Skin epidermis (tissue), 12 donors: ENCODE data around the gene BEGAIN.
"Not testable (repeated sequence)": the region's sequence is repeated elsewhere in the genome, so short reads cannot be mapped to it uniquely, and the experiment has no call there.

Experiments used
- H3K27ac ChIP-seq, 21 experiments: fragments of 200-600 bp; sonication (generic) in 11 of 21; one replicate each; pipeline ENCODE4 v1.5.0; 2020; ENCODE audit warnings: mild to moderate bottlenecking in 3 of 21, inconsistent platforms in 2 of 21, moderate library complexity in 2 of 21
- H3K4me3 ChIP-seq, 7 experiments: fragments of 200-600 bp; sonication (generic) in 2 of 7; one replicate each; pipeline ENCODE4 v1.5.0; 2020; ENCODE audit warnings: inconsistent platforms in 2 of 7, mild to moderate bottlenecking in 2 of 7, moderate library complexity in 1 of 7

BEGAIN gene

GRCh38 chr14:100531152-100532121, 55.8 kb downstream of the BEGAIN start:
- H3K27ac ChIP-seq: no peak overlapping the region

DNA sequence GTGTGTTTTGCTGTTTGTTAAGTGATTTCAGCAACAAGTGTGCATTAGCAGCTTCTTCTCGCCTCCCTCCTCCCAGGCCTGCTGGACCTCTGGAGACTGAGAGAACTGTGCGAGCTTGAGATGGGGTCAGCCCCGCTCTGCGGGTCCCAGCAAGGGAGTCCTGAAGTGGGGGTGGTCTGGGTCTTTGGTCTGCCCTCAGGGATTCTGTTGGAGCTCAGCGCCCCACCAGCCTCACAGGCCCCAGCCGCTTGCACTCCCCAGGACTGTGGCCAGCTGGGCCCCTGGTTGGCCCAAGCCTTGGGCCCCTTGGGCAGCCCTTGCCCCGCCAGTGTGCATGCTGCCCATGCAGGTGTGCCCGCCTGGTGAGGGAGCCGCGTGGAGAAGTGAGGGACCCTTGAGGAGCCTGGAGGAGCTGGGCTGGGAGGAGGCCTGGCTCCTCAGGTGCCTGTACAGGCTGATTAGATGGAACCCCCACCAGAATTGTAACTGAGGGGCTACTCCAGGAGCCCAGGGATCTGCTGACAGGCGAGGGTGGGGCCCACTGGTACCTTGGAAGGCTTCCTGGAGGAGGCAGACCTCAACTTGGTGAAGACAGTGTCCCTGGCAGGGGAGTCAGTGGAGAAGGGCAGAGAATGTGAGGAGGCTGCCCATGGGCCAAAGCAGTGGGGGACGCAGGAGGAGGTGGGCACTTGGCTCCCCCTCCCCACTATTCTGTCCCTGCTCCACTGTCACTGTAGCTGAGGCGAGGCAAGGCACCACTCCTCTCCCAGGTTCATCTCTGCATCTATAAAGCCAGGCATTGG, 56.7 kb downstream of the BEGAIN start:
- H3K27ac ChIP-seq: no peak overlapping the region
- no peak overlapping the region for H3K4me3 ChIP-seq

More at GRCh38 chr14:100531152-100532121, 55.8 kb downstream of the BEGAIN start:
- H3K4me3 ChIP-seq: no peak overlapping the region

- Histone ChIP-seq H3K4me3 (no peak overlapping the region), H3K27ac (no peak overlapping the region)
Observed at GRCh38 chr14:100529561-100530031, 57.6 kb downstream of the BEGAIN start.

DNA sequence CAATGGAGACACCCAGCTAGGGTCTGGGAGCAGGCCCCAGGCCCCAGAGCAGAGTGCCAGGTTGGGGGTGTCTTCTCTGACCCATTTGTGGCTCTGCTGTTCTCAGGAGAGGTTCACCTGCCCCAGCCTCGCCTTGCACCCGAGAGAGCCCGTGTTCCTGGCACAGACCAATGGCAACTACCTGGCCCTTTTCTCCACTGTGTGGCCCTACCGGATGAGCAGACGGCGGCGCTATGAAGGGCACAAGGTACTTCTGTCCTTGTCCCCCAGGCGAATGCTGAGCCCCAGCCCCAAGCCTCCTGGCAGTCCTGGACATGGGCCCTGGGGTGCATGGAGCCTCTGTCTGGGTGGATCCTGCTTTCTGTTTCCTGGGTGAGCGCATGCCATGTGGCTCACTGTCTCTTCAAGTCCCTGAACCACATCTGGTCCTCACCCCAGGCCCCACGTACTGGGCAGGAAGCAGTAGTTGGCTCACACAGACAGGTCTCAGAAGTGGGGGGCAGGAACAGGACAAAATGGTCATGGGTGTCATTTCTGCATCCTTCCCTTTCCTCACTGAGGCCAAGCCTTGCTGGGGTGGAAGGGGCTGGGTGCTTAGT, 58.2 kb downstream of the BEGAIN start:
- H3K27ac ChIP-seq: no peak overlapping the region
- H3K4me3 ChIP-seq: no peak overlapping the region

DNA sequence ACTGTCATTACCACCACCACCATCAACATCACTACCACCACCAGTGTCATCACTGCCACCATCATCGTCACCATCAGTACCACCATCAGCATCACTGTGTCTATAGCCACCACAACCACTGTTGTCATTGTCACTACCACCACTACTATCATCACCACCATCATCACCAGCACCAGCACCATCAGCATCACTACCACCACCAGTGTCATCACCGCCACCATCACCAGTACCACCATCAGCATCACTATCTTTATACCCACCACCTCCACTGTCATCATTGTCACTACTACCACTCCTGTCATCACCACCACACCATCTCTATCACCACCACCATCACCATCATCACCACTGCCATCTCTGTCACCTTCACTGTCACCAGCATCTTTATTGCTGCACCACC, 60.6 kb downstream of the BEGAIN start:
- Histone ChIP-seq H3K27ac (no peak overlapping the region), H3K4me3 (no peak overlapping the region)

GRCh38 chr14:100526057-100526456, 61.2 kb downstream of the BEGAIN start:
- Histone ChIP-seq H3K4me3 (no peak overlapping the region), H3K27ac (no peak overlapping the region)

DNA sequence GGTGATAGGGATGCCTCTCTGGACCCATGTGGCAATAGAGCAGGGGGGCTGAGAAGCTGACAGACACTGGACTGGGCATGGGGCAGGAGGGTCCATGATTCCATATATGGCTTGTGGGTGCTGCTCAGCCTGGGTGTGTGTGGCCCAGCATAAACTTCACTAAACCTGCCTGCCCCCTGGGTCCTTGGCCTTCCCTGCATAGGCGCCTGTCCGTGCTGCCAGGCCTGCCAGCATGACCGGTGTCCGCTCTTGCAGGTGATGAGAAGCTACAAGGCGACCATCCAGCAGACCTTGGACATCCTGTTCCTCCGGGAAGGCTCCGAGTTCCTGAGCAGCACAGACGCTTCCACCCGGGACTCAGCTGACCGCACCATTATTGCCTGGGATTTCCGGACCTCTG, 61.6 kb downstream of the BEGAIN start:
- Histone ChIP-seq H3K27ac (no peak overlapping the region), H3K4me3 (no peak overlapping the region)

DNA sequence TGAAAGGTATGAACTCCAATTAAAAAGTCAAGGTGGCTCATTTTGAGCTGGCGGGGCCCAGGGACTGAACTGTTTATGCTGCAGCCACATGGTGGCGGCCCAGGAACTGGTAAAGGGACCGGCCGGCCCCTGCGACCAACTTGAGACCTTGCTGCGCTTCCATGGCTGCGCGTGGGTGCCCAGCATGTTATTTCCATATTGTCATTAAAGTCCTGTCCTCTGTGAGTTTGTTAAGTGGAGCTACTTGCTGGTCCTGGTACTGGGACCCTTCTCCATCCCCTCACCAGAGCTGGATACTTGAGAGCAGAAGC, 62.3 kb downstream of the BEGAIN start:
- Histone ChIP-seq H3K27ac (no peak overlapping the region), H3K4me3 (no peak overlapping the region)

- H3K4me3 ChIP-seq: no peak overlapping the region
- no peak overlapping the region for H3K27ac ChIP-seq
Observed at GRCh38 chr14:100524233-100524932, 62.8 kb downstream of the BEGAIN start.

DNA sequence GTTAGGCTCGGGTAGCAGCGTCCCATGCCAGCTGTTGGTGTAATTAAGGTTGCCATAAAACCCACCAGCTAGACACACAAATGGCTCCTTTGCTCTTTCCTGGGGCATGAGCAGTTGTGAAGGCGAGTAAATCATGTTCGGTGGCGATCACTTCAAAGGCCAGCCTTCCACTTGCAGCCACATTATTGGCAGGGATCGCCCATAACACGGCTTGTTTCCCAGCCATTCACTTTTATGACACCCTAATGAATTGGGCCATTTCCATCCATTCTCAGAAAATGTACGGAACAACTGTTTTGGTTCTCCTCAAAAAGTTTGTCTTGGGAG, 63.4 kb downstream of the BEGAIN start:
- no peak overlapping the region for H3K4me3 ChIP-seq

DNA sequence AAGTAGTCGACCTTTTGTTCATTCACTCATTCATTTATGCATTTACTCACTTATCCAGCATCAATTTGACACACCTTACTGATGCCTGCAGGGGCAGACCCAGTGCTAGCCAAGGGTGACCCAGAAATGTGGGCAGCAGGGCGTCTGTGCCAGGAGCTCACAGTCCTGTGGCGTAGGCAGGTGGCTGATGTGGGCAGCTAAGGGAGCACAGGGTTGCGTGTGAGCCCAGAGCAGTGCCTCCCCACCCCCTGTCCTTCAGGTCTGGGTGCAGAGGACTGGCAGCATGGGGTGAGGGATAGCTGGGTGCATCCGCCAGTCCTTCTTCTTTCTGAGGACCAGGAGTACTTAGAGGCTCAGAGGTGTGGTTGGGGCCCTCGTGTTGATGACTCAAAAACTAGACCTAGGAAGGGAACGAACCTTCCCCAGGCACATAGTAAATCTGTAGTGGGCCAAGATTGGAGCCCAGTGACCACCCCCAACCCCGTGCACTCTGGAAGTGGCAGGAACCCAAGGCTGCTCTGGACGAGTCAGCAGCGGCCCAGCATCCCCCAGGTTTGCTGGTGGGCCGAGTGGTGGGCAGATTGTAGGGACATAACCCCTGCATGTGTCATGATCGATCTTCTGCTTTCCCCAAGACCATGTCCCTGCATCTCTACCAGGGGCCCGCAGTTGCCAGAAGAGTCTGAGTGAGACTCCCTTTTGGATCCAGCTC, 63.9 kb downstream of the BEGAIN start:
- peak overlapping the region in 1 of 21 experiments; percentile 21 for H3K27ac ChIP-seq
- no peak overlapping the region for H3K4me3 ChIP-seq

More for the DNA sequence above, 63.4 kb downstream of the BEGAIN start:
- peak overlapping the region in 1 of 21 experiments; percentile 21 for H3K27ac ChIP-seq

- Histone ChIP-seq H3K4me3 (no peak overlapping the region), H3K27ac (no peak overlapping the region)
Observed at GRCh38 chr14:100522616-100523099, 64.6 kb downstream of the BEGAIN start.

DNA sequence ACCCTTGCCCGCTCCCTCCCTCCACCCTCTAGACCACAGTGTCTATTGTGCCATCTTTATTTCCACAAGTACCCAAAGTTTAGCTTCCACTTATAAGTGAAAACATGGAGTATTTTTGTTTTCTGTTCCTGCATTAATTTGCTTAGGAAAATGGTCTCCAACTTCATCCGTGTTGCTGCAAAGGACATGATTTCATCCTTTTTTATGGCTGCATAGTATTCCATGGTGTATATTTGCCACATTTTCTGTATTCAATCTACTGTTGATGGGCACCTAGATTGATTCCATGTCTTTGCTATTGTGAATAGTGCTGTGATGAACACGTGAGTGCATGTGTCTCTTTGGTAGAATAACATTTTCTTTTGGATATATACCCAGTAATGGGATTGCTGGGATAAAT, 81.2 kb downstream of the BEGAIN start:
- H3K4me3 ChIP-seq, H3K27ac ChIP-seq: not testable (repeated sequence)

DNA sequence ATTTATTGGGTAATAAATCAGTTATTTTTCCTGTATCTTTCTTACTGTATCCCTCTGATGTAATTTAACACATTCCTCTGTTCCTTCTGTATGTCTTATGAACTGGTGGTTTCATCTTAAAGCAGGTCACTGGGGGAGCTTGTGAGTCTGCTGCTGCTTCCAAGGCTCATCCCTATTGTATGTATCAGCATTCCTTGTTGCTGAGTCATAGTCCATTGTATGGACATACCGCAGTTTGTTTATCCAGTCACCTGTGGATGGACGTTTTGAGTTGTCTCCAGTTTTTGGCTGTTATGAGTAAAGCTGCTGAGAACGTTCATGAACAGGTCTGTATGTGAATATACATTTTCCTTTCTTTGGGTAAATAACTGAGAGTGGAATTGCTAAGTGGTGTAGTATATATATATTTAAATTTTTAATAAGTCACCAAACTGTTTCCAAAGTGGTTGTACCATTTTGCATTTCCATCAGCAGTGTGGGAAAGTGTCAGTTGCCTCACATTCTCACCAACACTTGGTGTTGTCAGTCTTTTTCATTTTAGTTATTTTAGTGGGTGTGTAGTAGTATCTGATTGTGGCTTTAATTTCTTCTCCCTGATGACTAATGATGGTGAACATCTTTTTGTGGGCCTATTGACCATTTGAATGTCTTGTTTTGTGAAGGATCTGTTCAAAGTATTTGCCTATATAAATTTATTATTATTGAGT, 82.7 kb downstream of the BEGAIN start:
- H3K27ac ChIP-seq: no peak overlapping the region

DNA sequence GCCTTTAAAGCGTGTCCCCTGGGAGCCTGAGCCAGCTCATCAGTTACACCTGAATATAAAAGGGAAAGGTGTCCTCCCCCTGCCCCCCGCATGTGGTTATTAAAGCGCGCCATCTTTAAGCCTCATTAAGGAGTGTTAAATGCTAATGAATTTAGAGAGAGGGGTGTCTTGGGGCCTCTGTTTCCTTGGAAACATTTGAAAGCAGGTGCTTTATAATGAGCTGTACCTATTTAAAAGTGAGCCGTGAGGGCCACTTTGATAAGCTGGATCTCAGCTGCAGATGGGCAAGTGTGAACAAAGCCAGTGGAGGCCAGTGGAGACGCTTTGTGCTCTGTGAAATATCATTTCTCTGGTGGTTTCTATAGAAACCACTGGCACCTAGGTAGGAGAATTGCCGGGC, 84.0 kb downstream of the BEGAIN start:
- no peak overlapping the region for H3K4me3 ChIP-seq
- H3K27ac ChIP-seq: no peak overlapping the region

More for the DNA sequence above, 82.7 kb downstream of the BEGAIN start:
- no peak overlapping the region for H3K4me3 ChIP-seq

DNA sequence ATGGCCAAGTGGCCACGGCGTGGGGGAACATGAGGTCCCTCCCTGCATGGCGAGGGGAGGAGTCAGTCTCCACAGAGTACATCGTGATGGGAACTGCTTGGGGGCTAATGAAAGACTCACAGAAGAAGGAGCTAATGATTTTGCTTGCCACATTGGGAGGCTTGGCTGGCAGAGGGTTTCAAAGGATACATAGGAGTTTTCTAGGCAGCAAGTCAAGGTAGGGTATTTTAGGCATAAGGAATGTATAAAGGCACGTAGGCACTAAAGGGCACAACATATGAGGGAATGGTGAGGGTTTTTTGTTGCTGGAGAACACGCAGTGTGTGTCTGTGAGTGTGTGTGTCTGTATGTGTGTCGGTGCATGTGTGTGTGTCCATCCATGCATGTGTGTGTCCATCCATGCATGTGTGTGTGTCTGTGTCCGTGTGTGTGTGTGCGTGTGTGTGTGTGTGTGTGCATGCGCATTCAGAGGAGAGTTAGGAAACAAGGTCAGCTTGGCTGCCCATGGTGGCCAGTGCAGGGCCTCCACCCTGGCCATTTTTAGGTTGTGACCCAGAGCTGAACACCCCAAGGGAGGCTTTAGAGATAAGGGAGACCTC, 84.5 kb downstream of the BEGAIN start:
- no peak overlapping the region for H3K4me3 ChIP-seq
- no peak overlapping the region for H3K27ac ChIP-seq

DNA sequence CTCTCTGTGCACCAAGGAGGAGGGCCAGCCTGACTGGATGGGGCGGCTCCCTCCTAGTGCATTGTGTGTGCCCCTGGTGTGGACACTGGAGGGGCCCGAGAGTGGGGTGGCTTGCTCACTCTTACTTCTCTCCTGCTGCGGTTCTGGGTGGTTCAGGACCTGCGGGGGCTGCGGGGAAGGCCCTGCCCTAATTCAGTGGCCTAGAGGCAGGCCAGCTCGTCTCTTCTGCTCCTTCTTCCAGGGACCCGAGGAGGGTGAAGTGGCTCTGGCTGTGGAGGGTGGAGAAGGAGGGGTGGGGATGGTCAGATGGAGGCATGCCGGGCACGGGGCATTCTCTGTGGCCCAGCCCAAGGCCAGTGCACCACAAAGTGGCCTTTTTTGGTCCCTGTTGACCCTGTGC, 87.1 kb downstream of the BEGAIN start:
- H3K4me3 ChIP-seq: no peak overlapping the region

DNA sequence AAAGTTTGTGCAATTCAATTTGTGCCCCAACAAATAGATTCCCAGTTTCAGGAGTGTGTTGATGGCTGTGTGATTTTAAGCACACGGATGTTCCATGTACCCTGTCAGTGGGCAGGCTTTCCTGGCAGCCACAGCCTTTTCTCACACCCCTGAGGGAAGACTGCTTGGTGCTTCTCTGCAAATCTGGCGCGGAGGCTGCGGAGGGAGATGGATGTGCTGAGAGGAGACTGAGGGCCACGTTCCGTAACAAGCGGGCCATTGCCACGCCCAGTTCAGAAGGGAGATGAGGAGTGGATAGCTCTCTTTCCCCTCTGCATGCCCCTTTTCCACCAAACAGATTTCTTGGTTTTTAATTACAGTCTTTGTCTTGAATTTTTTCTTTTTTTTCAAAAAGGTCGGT, 89.1 kb downstream of the BEGAIN start:
- no peak overlapping the region for H3K4me3 ChIP-seq
- H3K27ac ChIP-seq: no peak overlapping the region

More for the DNA sequence above, 87.1 kb downstream of the BEGAIN start:
- no peak overlapping the region for H3K27ac ChIP-seq
